MM.1S (cell line): ENCODE data around the gene GPD1.

Experiments used
- CTCF ChIP-seq: fragments of 300-600 bp; sonication (generic); IDR thresholded peaks from 2 replicates; pipeline ENCODE4 v1.5.1; 2016; ENCODE audit warnings: antibody characterized with exemption, low read length, mixed read lengths
- EZH2 ChIP-seq: fragments of 300-600 bp; sonication (generic); optimal IDR thresholded peaks from 2 replicates; pipeline ENCODE3; 2017; ENCODE audit warnings: low read depth, mild to moderate bottlenecking, antibody characterized with exemption, low read length, mixed read lengths
- EZH2phosphoT487 ChIP-seq: fragments of 300-600 bp; sonication (generic); IDR thresholded peaks from 2 replicates; pipeline ENCODE4 v1.6.1; 2018; ENCODE audit warnings: antibody characterized with exemption, low read length

GRCh38 chr12:50112456-50113218 lies 8.8 kb downstream of the GPD1 start:
- no peak for TF ChIP-seq CTCF
- no peak for TF ChIP-seq EZH2phosphoT487
- TF ChIP-seq EZH2, result no peak
